OCI-LY3 (cell line): ENCODE data around the gene RDH5.

Source experiments
- H2AFZ ChIP-seq: fragments of 200-600, 300-600 bp; shearing (Covaris generic); 2 replicates; pipeline ENCODE4 v1.6.0; 2014; ENCODE audit warnings: antibody characterized with exemption, low read depth, low read length
- H3K27ac ChIP-seq: fragments of 200-600, 300-600 bp; sonication (generic); 2 replicates; pipeline ENCODE4 v1.5.1; 2014; ENCODE audit warnings: mild to moderate bottlenecking, low read length, moderate library complexity, mixed read lengths
- H3K27me3 ChIP-seq: fragments of 200-600, 300-600 bp; sonication (generic); 2 replicates; pipeline ENCODE4 v1.6.1; 2014; ENCODE audit warnings: low read depth, low read length, mixed read lengths
- H3K36me3 ChIP-seq: fragments of 200-600, 300-600 bp; sonication (generic); replicated peaks from 2 replicates; pipeline ENCODE3; 2014; ENCODE audit warnings: low read depth, low read length, mixed read lengths
- H3K4me1 ChIP-seq: fragments of 300-600, 200-600 bp; sonication (generic); 2 replicates; pipeline ENCODE4 v1.6.1; 2014; ENCODE audit warnings: low read length, mixed read lengths
- H3K4me2 ChIP-seq: fragments of 200-600, 300-600 bp; sonication (generic); 2 replicates; pipeline ENCODE4 v1.6.1; 2014; ENCODE audit warnings: low read length, mixed read lengths
- H3K4me3 ChIP-seq: fragments of 300-600, 200-600 bp; sonication (generic); 2 replicates; pipeline ENCODE4 v1.5.1; 2014; ENCODE audit warnings: antibody characterized with exemption, mild to moderate bottlenecking, low read length, moderate library complexity
- H3K79me2 ChIP-seq: fragments of 300-600, 200-600 bp; shearing (Covaris generic); 2 replicates; pipeline ENCODE4 v1.6.1; 2014; ENCODE audit warnings: mild to moderate bottlenecking, low read length, mixed read lengths
- H3K9ac ChIP-seq: fragments of 300-600, 200-600 bp; shearing (Covaris generic); 2 replicates; pipeline ENCODE4 v1.6.0; 2014; ENCODE audit warnings: mild to moderate bottlenecking, low read length, moderate library complexity
- H3K9me3 ChIP-seq: fragments of 200-600, 300-600 bp; shearing (Covaris generic); 2 replicates; pipeline ENCODE4 v1.6.1; 2014; ENCODE audit warnings: low read length, mixed read lengths; ENCODE audit not compliant: insufficient read depth
- H4K20me1 ChIP-seq: fragments of 200-600, 300-600 bp; sonication (generic); 2 replicates; pipeline ENCODE4 v1.6.1; 2016; ENCODE audit warnings: low read length, mixed read lengths; ENCODE audit not compliant: insufficient read depth
- EZH2phosphoT487 ChIP-seq: fragments of 200-600 bp; shearing (Covaris generic); IDR thresholded peaks from 2 replicates; pipeline ENCODE4 v1.6.1; 2018; ENCODE audit warnings: antibody characterized with exemption, mixed run types, low read depth
- TF ChIP-seq, protein P1 (sequence below): fragments of 200-600, 300-600 bp; sonication (generic); IDR thresholded peaks from 2 replicates; pipeline ENCODE4 v1.5.1; 2014; ENCODE audit warnings: antibody characterized with exemption, low read length, low read depth

The RDH5 gene, protein sequence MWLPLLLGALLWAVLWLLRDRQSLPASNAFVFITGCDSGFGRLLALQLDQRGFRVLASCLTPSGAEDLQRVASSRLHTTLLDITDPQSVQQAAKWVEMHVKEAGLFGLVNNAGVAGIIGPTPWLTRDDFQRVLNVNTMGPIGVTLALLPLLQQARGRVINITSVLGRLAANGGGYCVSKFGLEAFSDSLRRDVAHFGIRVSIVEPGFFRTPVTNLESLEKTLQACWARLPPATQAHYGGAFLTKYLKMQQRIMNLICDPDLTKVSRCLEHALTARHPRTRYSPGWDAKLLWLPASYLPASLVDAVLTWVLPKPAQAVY

DNA sequence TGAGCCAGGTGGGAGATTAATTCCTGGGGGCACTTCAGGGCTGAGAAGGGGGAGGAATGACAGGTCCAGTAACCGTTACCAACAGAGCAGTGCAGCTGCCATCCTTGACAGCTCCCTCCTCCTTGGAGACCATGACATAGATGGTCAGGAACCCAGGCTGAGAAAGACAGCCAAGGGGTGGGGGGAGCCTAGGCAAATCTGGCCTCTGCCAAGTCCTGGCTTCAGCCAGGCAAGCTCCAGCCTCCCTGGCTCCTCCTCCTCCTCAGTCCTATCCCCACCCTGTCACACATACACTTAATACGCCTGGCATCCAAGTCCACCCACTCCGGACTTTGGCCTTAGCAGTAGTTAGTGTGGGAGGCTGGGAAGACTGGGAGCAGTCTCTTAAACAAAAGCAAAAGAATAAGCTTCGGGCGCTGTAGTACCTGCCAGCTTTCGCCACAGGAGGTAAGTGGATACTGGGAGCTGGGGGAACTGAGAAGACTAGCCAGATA lies at the start of gene RDH5:
TSS of gene RDH5 (plus strand) at position 323 of the 494 bp plus-strand sequence. CDS start 792 bp downstream, outside the sequence.
- no peaks in the 10 kb centered on the region for H3K27me3 ChIP-seq
- no peak within 1 kb of the TSS for H2AFZ ChIP-seq
- H3K9ac ChIP-seq = no peak within 1 kb of the TSS
- no peak for TF ChIP-seq EZH2phosphoT487
- TF ChIP-seq, protein P1, sequence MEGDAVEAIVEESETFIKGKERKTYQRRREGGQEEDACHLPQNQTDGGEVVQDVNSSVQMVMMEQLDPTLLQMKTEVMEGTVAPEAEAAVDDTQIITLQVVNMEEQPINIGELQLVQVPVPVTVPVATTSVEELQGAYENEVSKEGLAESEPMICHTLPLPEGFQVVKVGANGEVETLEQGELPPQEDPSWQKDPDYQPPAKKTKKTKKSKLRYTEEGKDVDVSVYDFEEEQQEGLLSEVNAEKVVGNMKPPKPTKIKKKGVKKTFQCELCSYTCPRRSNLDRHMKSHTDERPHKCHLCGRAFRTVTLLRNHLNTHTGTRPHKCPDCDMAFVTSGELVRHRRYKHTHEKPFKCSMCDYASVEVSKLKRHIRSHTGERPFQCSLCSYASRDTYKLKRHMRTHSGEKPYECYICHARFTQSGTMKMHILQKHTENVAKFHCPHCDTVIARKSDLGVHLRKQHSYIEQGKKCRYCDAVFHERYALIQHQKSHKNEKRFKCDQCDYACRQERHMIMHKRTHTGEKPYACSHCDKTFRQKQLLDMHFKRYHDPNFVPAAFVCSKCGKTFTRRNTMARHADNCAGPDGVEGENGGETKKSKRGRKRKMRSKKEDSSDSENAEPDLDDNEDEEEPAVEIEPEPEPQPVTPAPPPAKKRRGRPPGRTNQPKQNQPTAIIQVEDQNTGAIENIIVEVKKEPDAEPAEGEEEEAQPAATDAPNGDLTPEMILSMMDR = no peak
- H3K79me2 ChIP-seq = peaks cover 7% of the 10 kb centered on the region; the same call in 1 of the 2 replicates
- no peak within 1 kb of the TSS for H3K27ac ChIP-seq
- H4K20me1 ChIP-seq = no peaks in the 10 kb centered on the region
- no peak within 1 kb of the TSS for H3K4me2 ChIP-seq
- H3K36me3 ChIP-seq = peaks cover 7% of the 10 kb centered on the region
- no peaks in the 10 kb centered on the region for H3K9me3 ChIP-seq
- H3K4me1 ChIP-seq = peaks cover 15% of the 10 kb centered on the region
- no peak within 1 kb of the TSS for H3K4me3 ChIP-seq

DNA sequence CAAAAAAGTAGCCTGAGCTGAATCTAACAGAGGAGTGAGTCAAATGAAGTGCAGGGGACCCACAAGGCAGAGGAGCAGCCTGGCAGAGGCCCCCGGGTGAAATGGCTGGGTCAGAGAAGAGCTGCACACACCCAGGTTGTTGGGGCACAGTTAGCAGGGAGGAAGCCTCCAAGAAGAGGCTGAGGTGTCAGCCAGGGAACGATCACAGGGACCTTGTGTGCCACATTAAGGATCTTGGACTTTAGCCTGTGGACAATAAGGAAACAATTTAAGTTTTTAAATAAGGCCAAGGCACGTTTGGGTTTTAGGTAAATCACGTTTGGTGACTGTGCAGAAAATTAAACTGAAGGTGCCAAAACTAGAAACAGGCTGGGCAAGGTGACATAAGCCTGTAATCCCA lies 48.4 kb upstream of the RDH5 start:
- TF ChIP-seq EZH2phosphoT487 = no peak
- TF ChIP-seq, protein P1 = no peak
- no peak overlapping the region for H3K4me3 ChIP-seq

DNA sequence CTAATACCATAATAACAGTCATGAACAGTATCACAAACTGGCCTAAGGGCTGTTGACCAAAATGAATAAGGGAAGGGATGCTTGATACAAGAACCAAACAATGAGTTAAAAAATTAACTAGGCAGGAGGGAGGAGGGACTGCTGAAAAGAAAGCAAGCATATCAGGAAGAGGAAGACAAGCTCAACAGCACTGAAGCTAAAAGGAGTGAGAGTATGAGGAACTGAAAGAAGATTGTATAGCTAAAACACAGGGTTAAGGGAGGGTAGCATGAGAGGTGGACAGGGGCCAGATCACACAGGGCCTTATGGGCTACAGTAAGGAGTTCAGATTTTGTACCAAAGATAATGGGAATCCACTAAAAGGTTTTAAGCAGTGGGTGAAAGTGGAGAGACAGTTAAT lies 46.6 kb upstream of the RDH5 start:
- Histone ChIP-seq H3K9ac (no peak overlapping the region; the same call in 1 of the 2 replicates), H3K79me2 (no peaks in the 10 kb centered on the region), H3K4me1 (peaks cover 8% of the 10 kb centered on the region), H3K27me3 (peaks cover 3% of the 10 kb centered on the region; the same call in 1 of the 2 replicates), H3K9me3 (no peaks in the 10 kb centered on the region), H2AFZ (peak overlapping the region; percentile 83), H3K4me3 (no peak overlapping the region), H3K36me3 (no peaks in the 10 kb centered on the region), H3K27ac (peak overlapping the region; percentile 50), H4K20me1 (no peaks in the 10 kb centered on the region), H3K4me2 (peak overlapping the region; percentile 52)
- no peak for TF ChIP-seq EZH2phosphoT487
- TF ChIP-seq, protein P1 = no peak

More for the DNA sequence above, 48.4 kb upstream of the RDH5 start:
- H3K79me2 ChIP-seq = no peaks in the 10 kb centered on the region
- no peaks in the 10 kb centered on the region for H4K20me1 ChIP-seq
- no peaks in the 10 kb centered on the region for H3K36me3 ChIP-seq
- no peak overlapping the region for H3K9ac ChIP-seq
- H3K9me3 ChIP-seq = no peaks in the 10 kb centered on the region
- peaks cover 8% of the 10 kb centered on the region for H3K4me1 ChIP-seq
- H3K4me2 ChIP-seq = no peak overlapping the region
- H3K27me3 ChIP-seq = peaks cover 3% of the 10 kb centered on the region; the same call in 1 of the 2 replicates
- no peak overlapping the region for H3K27ac ChIP-seq
- H2AFZ ChIP-seq = no peak overlapping the region

DNA sequence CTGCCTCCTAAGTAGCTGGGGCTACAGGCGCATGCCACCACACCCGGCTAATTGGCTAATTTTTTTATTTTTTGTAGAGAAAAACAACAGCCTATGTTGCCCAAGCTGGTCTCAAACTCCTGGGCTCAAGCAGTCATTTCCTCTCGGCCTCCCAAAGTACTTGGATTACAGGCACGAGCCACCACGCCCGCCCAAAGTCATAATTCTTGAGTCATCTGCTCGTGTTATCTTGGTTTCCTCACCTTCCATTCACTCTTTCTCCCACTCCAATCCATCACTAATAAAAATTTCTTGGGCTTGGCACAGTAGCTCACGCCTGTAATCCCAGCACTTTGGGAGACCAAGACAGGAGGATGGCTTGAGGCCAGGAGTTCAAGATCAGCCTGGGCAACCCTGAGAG lies 44.5 kb upstream of the RDH5 start:
- Histone ChIP-seq H2AFZ (no peak overlapping the region), H3K4me3 (no peak overlapping the region), H3K27me3 (peaks cover 3% of the 10 kb centered on the region; the same call in 1 of the 2 replicates), H4K20me1 (no peaks in the 10 kb centered on the region), H3K4me2 (no peak overlapping the region), H3K9me3 (no peaks in the 10 kb centered on the region), H3K36me3 (no peaks in the 10 kb centered on the region), H3K27ac (no peak overlapping the region), H3K4me1 (peaks cover 8% of the 10 kb centered on the region), H3K9ac (no peak overlapping the region), H3K79me2 (no peaks in the 10 kb centered on the region)
- TF ChIP-seq EZH2phosphoT487 = no peak
- TF ChIP-seq, protein P1 = no peak
